SK-N-SH (cell line): ENCODE measurements around the gene SUCNR1.

ENCODE experiments used
- EZH2phosphoT487 ChIP-seq: fragments of 200-600 bp; sonication (generic); IDR thresholded peaks from 2 replicates; pipeline ENCODE4 v1.6.1; 2017; ENCODE audit warnings: low read depth, mixed run types, mild to moderate bottlenecking, antibody characterized with exemption, moderate library complexity, borderline replicate concordance
- JUND ChIP-seq: IDR thresholded peaks from 2 replicates; pipeline ENCODE4 v1.4.0; 2012
- RFX5 ChIP-seq: IDR thresholded peaks from 2 replicates; pipeline ENCODE4 v1.6.1; 2012; ENCODE audit warnings: mild to moderate bottlenecking, improper control_type of control experiment, low read length
- TF ChIP-seq, protein P1 (sequence below): IDR thresholded peaks from 2 replicates; pipeline ENCODE4 v1.4.0; 2012; ENCODE audit warnings: low read depth

DNA sequence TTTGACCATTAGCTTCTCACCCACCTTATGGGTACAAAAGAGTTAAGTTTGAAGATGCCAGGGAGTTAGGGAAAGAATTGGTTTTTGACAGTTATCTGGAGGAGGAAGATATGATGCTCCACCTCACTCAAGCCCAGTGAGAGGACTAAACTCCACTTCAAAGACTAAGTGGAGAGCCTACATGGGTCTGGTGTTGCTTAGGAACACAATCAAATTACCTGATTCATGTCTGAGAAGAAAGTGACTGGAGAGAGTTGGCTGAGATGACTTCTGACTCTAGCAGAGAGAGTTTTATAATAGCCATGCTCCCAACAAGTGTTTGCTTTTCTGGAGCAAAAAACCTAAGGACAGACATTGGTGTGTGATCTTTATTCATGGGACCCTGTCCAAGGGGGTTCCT is 43.3 kb downstream of the SUCNR1 start:
- no peak for TF ChIP-seq JUND
- TF ChIP-seq, protein P1, sequence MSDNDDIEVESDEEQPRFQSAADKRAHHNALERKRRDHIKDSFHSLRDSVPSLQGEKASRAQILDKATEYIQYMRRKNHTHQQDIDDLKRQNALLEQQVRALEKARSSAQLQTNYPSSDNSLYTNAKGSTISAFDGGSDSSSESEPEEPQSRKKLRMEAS, result no peak
- no peak for TF ChIP-seq RFX5
- TF ChIP-seq EZH2phosphoT487, result no peak
